Suprapubic skin (tissue), 4 donors: ENCODE results near the gene FAM32A.

ENCODE experiments used
- CTCF ChIP-seq, 2 donors: fragments of 200-600 bp in 1 of 2; fragments of 450-650 bp in 1 of 2; sonication (generic) in 1 of 2; IDR thresholded peaks; one replicate each; pipeline ENCODE4 v1.5.1; 2016 to 2019; ENCODE audit warnings: antibody characterized with exemption in 2 of 2, mild to moderate bottlenecking in 1 of 2, moderate library complexity in 1 of 2
- EP300 ChIP-seq: sonication (generic); formaldehyde crosslinking; IDR thresholded peaks from one replicate; pipeline ENCODE4 v1.6.1; 2017; ENCODE audit warnings: antibody characterized with exemption
- POLR2A ChIP-seq, 2 donors: fragments of 450-650 bp; IDR thresholded peaks; one replicate each; pipeline ENCODE4 v1.6.1; 2017; ENCODE audit warnings: antibody characterized with exemption in 2 of 2, mild to moderate bottlenecking in 2 of 2, moderate library complexity in 2 of 2
- POLR2AphosphoS5 ChIP-seq, 3 donors: sonication (generic); formaldehyde crosslinking; IDR thresholded peaks; one replicate each; pipeline ENCODE4 v1.6.1; 2017; ENCODE audit warnings: antibody characterized with exemption in 3 of 3

- TF ChIP-seq POLR2AphosphoS5 (IDR thresholded peaks at IDR 0.05), result no peak
- TF ChIP-seq CTCF (IDR thresholded peaks at IDR 0.05), result no peak
- TF ChIP-seq POLR2A (IDR thresholded peaks at IDR 0.05), result no peak
- TF ChIP-seq EP300, result no peak
These were observed 5.0 kb downstream of the FAM32A start for GRCh38 chr19:16190198-16190597.
